H1 (cell line): ENCODE measurements around the gene ACSL4. TPM values are rescaled to one million over a fixed set of nuclear protein-coding genes. Genes with fewer than 3 reads are reported as not detected.

Experiments
- CTCF ChIA-PET: fragments of 300-600 bp; sonication (Branson Sonifier 250); formaldehyde crosslinking; loops from one replicate; lab custom pipeline; 2021; ENCODE audit not compliant: partially characterized antibody; lab: Charles Lee
- POLR2A ChIA-PET: fragments of 300-600 bp; sonication (Branson Sonifier 250); formaldehyde crosslinking; loops from one replicate; lab custom pipeline; 2021; ENCODE audit warnings: inconsistent platforms; ENCODE audit not compliant: partially characterized antibody; lab: Charles Lee
- DNase-seq, 2 experiments: peaks; one replicate each; pipeline versions ENCODE4 v3.0.0 to v3.0.0-alpha.2; 2010 to 2022; ENCODE audit warnings: low spot score in 2 of 2, low read depth in 1 of 2, mixed read lengths in 1 of 2
- FAIRE-seq: peaks from 2 replicates; lab custom pipeline; 2011; peaks lifted over from hg19 to GRCh38; lab: Jason Lieb, UNC
- H2AFZ ChIP-seq: 2 replicates; pipeline ENCODE4 v1.8.1; 2012; ENCODE audit warnings: low read length, inconsistent platforms
- H2AK5ac ChIP-seq: 2 replicates; pipeline ENCODE4 v1.6.1; 2013; ENCODE audit warnings: low read depth, low read length
- H2BK120ac ChIP-seq: replicated peaks from 2 replicates; pipeline ENCODE3; 2013; ENCODE audit warnings: low read depth, low read length, inconsistent platforms
- H2BK12ac ChIP-seq: 2 replicates; pipeline ENCODE4 v1.6.1; 2013; ENCODE audit warnings: low read depth, low read length
- H2BK15ac ChIP-seq: 2 replicates; pipeline ENCODE4 v1.6.1; 2013; ENCODE audit warnings: low read length
- H2BK20ac ChIP-seq: 2 replicates; pipeline ENCODE4 v1.6.1; 2013; ENCODE audit warnings: low read length
- H2BK5ac ChIP-seq: 2 replicates; pipeline ENCODE4 v1.6.1; 2013; ENCODE audit warnings: low read depth, low read length
- H3K14ac ChIP-seq: 2 replicates; pipeline ENCODE4 v1.6.1; 2013; ENCODE audit warnings: inconsistent platforms; ENCODE audit not compliant: insufficient read length
- H3K18ac ChIP-seq: 2 replicates; pipeline ENCODE4 v1.6.1; 2013; ENCODE audit warnings: low read length; ENCODE audit errors: extremely low read depth
- H3K23ac ChIP-seq: 2 replicates; pipeline ENCODE4 v1.6.1; 2013; ENCODE audit warnings: inconsistent platforms; ENCODE audit not compliant: insufficient read length
- H3K23me2 ChIP-seq: 2 replicates; pipeline ENCODE4 v1.6.1; 2013; ENCODE audit warnings: low read depth, low read length
- H3K27ac ChIP-seq: 2 replicates; pipeline ENCODE4 v1.6.1; 2011; ENCODE audit warnings: low read depth, low read length, inconsistent platforms
- H3K27me3 ChIP-seq, 4 experiments: replicated peaks in 1 of 4; 1 replicate in 1 of 4; 2 replicates in 3 of 4; pipeline versions ENCODE4 v1.6.1 to v1.8.1; 2011 to 2013; ENCODE audit warnings: low read length in 3 of 4, mild to moderate bottlenecking in 3 of 4, inconsistent platforms in 2 of 4, mixed read lengths in 2 of 4, moderate library complexity in 1 of 4; ENCODE audit not compliant: control insufficient read depth in 3 of 4, insufficient read depth in 3 of 4; ENCODE audit errors: extremely low read depth in 1 of 4
- H3K36me3 ChIP-seq, 4 experiments: 2 replicates each; pipeline versions ENCODE4 v1.6.1 to v1.8.1; 2011 to 2013; ENCODE audit warnings: mild to moderate bottlenecking in 4 of 4, low read length in 3 of 4, moderate library complexity in 2 of 4, control low read depth in 1 of 4, inconsistent platforms in 1 of 4; ENCODE audit not compliant: insufficient read depth in 4 of 4, control insufficient read depth in 2 of 4
- H3K4ac ChIP-seq: replicated peaks from 2 replicates; pipeline ENCODE3; 2013; ENCODE audit warnings: low read length, low read depth, mixed read lengths, inconsistent platforms; ENCODE audit not compliant: insufficient read length
- H3K4me1 ChIP-seq, 4 experiments: replicated peaks in 1 of 4; 1 replicate in 1 of 4; 2 replicates in 3 of 4; pipeline versions ENCODE4 v1.6.1 to v1.8.1; 2011 to 2013; ENCODE audit warnings: low read length in 3 of 4, inconsistent platforms in 2 of 4, mixed read lengths in 1 of 4; ENCODE audit not compliant: insufficient read depth in 4 of 4, control insufficient read depth in 3 of 4
- H3K4me2 ChIP-seq, 2 experiments: 2 replicates each; pipeline versions ENCODE4 v1.6.1 to v1.8.1; 2011 to 2013; ENCODE audit warnings: low read depth in 2 of 2, low read length in 2 of 2, control low read depth in 1 of 2, inconsistent platforms in 1 of 2, mild to moderate bottlenecking in 1 of 2; ENCODE audit not compliant: insufficient read depth in 1 of 2
- H3K4me3 ChIP-seq, 4 experiments: fragments of 200-600, 300-600 bp in 1 of 4; sonication (generic), shearing (Covaris generic), sonication (Bioruptor Twin) in 1 of 4; 2 replicates each; pipeline versions ENCODE4 v1.5.1 to v1.8.1; 2011 to 2016; ENCODE audit warnings: low read length in 4 of 4, low read depth in 3 of 4, control low read depth in 2 of 4, inconsistent platforms in 2 of 4, mild to moderate bottlenecking in 2 of 4, mixed read lengths in 1 of 4, moderate library complexity in 1 of 4; ENCODE audit not compliant: insufficient read depth in 2 of 4; ENCODE audit errors: extremely low read depth in 1 of 4
- H3K56ac ChIP-seq: replicated peaks from 2 replicates; pipeline ENCODE3; 2013; ENCODE audit warnings: low read depth, mild to moderate bottlenecking, mixed read lengths, low read length, inconsistent platforms; ENCODE audit not compliant: insufficient read length
- H3K79me1 ChIP-seq: 2 replicates; pipeline ENCODE4 v1.6.1; 2013; ENCODE audit warnings: low read depth, low read length, control low read depth
- H3K79me2 ChIP-seq, 2 experiments: 2 replicates each; pipeline versions ENCODE4 v1.6.1 to v1.8.1; 2012 to 2013; ENCODE audit warnings: low read length in 2 of 2, mild to moderate bottlenecking in 2 of 2, inconsistent platforms in 1 of 2; ENCODE audit not compliant: insufficient read depth in 2 of 2, control insufficient read depth in 1 of 2
- H3K9ac ChIP-seq, 4 experiments: replicated peaks in 1 of 4; 1 replicate in 1 of 4; 2 replicates in 3 of 4; pipeline versions ENCODE4 v1.6.1 to v1.8.1; 2011 to 2013; ENCODE audit warnings: low read depth in 3 of 4, low read length in 3 of 4, control low read depth in 2 of 4, mild to moderate bottlenecking in 2 of 4, moderate library complexity in 2 of 4, inconsistent platforms in 1 of 4; ENCODE audit errors: extremely low read depth in 1 of 4
- H3K9me3 ChIP-seq, 2 experiments: 2 replicates each; pipeline versions ENCODE4 v1.6.1 to v1.8.1; 2012 to 2013; ENCODE audit warnings: mild to moderate bottlenecking in 2 of 2, moderate library complexity in 2 of 2, control low read depth in 1 of 2, inconsistent platforms in 1 of 2, low read depth in 1 of 2, low read length in 1 of 2, mixed read lengths in 1 of 2; ENCODE audit not compliant: insufficient read depth in 2 of 2
- H4K20me1 ChIP-seq, 2 experiments: replicated peaks in 1 of 2; 2 replicates each; pipeline versions ENCODE3 to v1.8.1; 2011 to 2013; ENCODE audit warnings: inconsistent platforms in 2 of 2, low read length in 2 of 2, mild to moderate bottlenecking in 1 of 2; ENCODE audit not compliant: insufficient read depth in 2 of 2, control insufficient read depth in 1 of 2
- H4K5ac ChIP-seq: 2 replicates; pipeline ENCODE4 v1.6.1; 2013; ENCODE audit warnings: low read length, low read depth, mixed read lengths, inconsistent platforms; ENCODE audit not compliant: insufficient read length
- H4K8ac ChIP-seq: 2 replicates; pipeline ENCODE4 v1.8.0; 2013; ENCODE audit warnings: mild to moderate bottlenecking, moderate library complexity, low read length, inconsistent platforms; ENCODE audit not compliant: insufficient read depth; ENCODE audit errors: extremely low read depth
- H4K91ac ChIP-seq: replicated peaks from 2 replicates; pipeline ENCODE3; 2013; ENCODE audit warnings: low read length, mixed read lengths, inconsistent platforms; ENCODE audit not compliant: insufficient read length
- BCL11A ChIP-seq, 2 experiments: IDR thresholded peaks; one replicate each; pipeline ENCODE4 v1.6.1; 2011; ENCODE audit warnings: low read depth in 2 of 2, low read length in 2 of 2, mild to moderate bottlenecking in 2 of 2
- CHD1 ChIP-seq: IDR thresholded peaks from 2 replicates; pipeline ENCODE4 v1.6.1; 2012; ENCODE audit warnings: low read depth, low read length, improper control_type of control experiment
- HDAC6 ChIP-seq: IDR thresholded peaks from one replicate; pipeline ENCODE4 v1.7.1; 2012; ENCODE audit warnings: low read depth, mild to moderate bottlenecking, inconsistent platforms, low read length, moderate library complexity
- JUND ChIP-seq: IDR thresholded peaks from 2 replicates; pipeline ENCODE4 v1.6.1; 2011; ENCODE audit warnings: mild to moderate bottlenecking, improper control_type of control experiment, low read length
- SIRT6 ChIP-seq: IDR thresholded peaks from one replicate; pipeline ENCODE4 v1.7.1; 2012; ENCODE audit warnings: low read length, inconsistent platforms
- SP2 ChIP-seq: IDR thresholded peaks from 2 replicates; pipeline ENCODE4 v1.6.1; 2012; ENCODE audit warnings: mild to moderate bottlenecking, low read length, inconsistent platforms
- TCF12 ChIP-seq: IDR thresholded peaks from 2 replicates; pipeline ENCODE4 v1.6.1; 2011; ENCODE audit warnings: low read depth, mild to moderate bottlenecking, low read length
- WGBS, 2 experiments: shearing (Covaris generic) in 1 of 2; methylation state at CpG; one replicate each; pipeline versions ENCODE4 v1.1.6 to v1.1.7; 2013 to 2015; ENCODE audit warnings: low lambda C conversion rate in 2 of 2, mixed read lengths in 2 of 2, inconsistent platforms in 1 of 2, low coverage in 1 of 2, missing lambda C conversion rate in 1 of 2; ENCODE audit not compliant: insufficient replicate concordance in 2 of 2, insufficient coverage in 1 of 2, insufficient read length in 1 of 2; ENCODE audit errors: extremely low coverage in 1 of 2, missing lambda C conversion rate in 1 of 2; 5-methylcytosine and 5-hydroxymethylcytosine counted together
- polyA plus RNA-seq, 7 experiments: library from polyadenylated mRNA; depleted of rRNA in 3 of 7; stranded (reverse) in 5 of 7; unstranded in 2 of 7; fragments of >200 nt in 5 of 7; fragments of 200-250 nt in 2 of 7; gene quantifications; 1 replicate in 5 of 7; 2 replicates in 1 of 7; 4 replicates in 1 of 7; pipeline versions ENCODE4 v1.2.1 to v1.2.3, GENCODE V29; 2011 to 2013; ENCODE audit warnings: missing spikeins in 2 of 7, mixed read lengths in 2 of 7
- total RNA-seq: library from RNA; stranded (reverse); fragmentation: NEBNext Ultra II Directional; extraction: Animal tissue kit (Norgen Biotek cat#: 25700); gene quantifications from 2 replicates; pipeline ENCODE4 v1.2.1, GENCODE V29; 2021

Gene ACSL4
- total and polyA plus RNA-seq, 2 of the 8 experiments (the other 6 are each of a cell fraction or from before 2014, with no cell fraction given) = 11.3 to 47.0 TPM

- FAIRE-seq (no peak), DNase-seq (no peak)
- ChIA-PET POLR2A (no interaction called here), CTCF (interaction anchor here (1.1 to 1.7 kb wide), 2 partner anchors 140 to 175 kb away, joined by 3 to 4 read pairs; no protein-coding TSS in a partner anchor)
- Histone ChIP-seq H4K5ac (no peak overlapping the region), H3K4me3 (no peak overlapping the region), H3K23ac (no peak overlapping the region), H3K79me1 (no peaks in the 10 kb centered on the region), H3K4ac (no peak overlapping the region), H3K36me3 (no peaks in the 10 kb centered on the region), H3K4me2 (no peak overlapping the region), H4K20me1 (peaks cover 0 to 5% of the 10 kb centered on the region in 2 experiments), H3K4me1 (no peaks in the 10 kb centered on the region), H2AFZ (no peak overlapping the region), H2BK120ac (no peak overlapping the region), H3K23me2 (no peaks in the 10 kb centered on the region), H3K14ac (no peak overlapping the region), H3K79me2 (peaks cover 0 to 1% of the 10 kb centered on the region in 2 experiments; a peak in 1 of 4 replicates), H2BK15ac (no peak overlapping the region), H2BK5ac (no peak overlapping the region), H3K27me3 (no peaks in the 10 kb centered on the region), H3K9me3 (no peaks in the 10 kb centered on the region), H4K8ac (no peak overlapping the region), H3K56ac (no peak overlapping the region), H3K18ac (no peak overlapping the region), H3K9ac (no peak overlapping the region), H3K27ac (no peak overlapping the region), H2BK20ac (no peak overlapping the region), H4K91ac (no peak overlapping the region), H2BK12ac (no peak overlapping the region), H2AK5ac (no peak overlapping the region)
- WGBS, 2 experiments = 83% methylated on average over 1 of the region's 1 CpG; no CpG with 5 or more reads in 1 of the 2 experiments
- no peak for TF ChIP-seq SIRT6
- TF ChIP-seq BCL11A (IDR thresholded peaks at IDR 0.05; ENCODE audit: low read depth in 2 of 2, low read length in 2 of 2) = no peak
- TF ChIP-seq CHD1 = no peak
- TF ChIP-seq HDAC6 = no peak
- TF ChIP-seq TCF12 = no peak
- no peak for TF ChIP-seq SP2
- no peak for TF ChIP-seq JUND
Observed at GRCh38 chrX:109716431-109717028, 16.5 kb downstream of the ACSL4 start.
